K562 (cell line): ENCODE measurements around the gene PLCL2. TPM values are rescaled to one million over a fixed set of nuclear protein-coding genes. Genes with fewer than 3 reads are reported as not detected.

ENCODE experiments used
- ATAC-seq: fragments of 200-7000 bp; cut with Tn5 transposase; 3 replicates; pipeline ENCODE4 v1.9.1; 2020; ENCODE audit warnings: moderate library complexity
- BruUV-seq: library from RNA; stranded (reverse); fragments of 400-500 nt; replicated peaks from 2 replicates; lab custom pipeline; 2021; lab: Mats Ljungman, UMichigan
- CTCF ChIA-PET: fragments of 300-600 bp; formaldehyde crosslinking; extraction: SDS; loops from one replicate; lab custom pipeline; 2021; ENCODE audit warnings: low intra/inter-chr PET ratio; lab: Yijun Ruan, JAX
- POLR2A ChIA-PET: fragments of 300-600, 350-650 bp; sonication (Branson Sonifier 250); formaldehyde crosslinking; extraction: SDS; loops from one replicate; lab custom pipeline; 2021; ENCODE audit warnings: antibody characterized with exemption, inconsistent platforms; lab: Yijun Ruan, JAX
- DNase-seq, 4 experiments: peaks; one replicate each; pipeline versions ENCODE4 v3.0.0 to v3.0.0-alpha.2; 2011 to 2018; ENCODE audit warnings: low spot score in 3 of 4, mixed read lengths in 3 of 4; ENCODE audit errors: extremely low read depth in 1 of 4
- FAIRE-seq: peaks from 2 replicates; lab custom pipeline; 2011; peaks lifted over from hg19 to GRCh38; lab: Jason Lieb, UNC
- H2AFZ ChIP-seq: 2 replicates; pipeline ENCODE4 v1.6.0; 2011; ENCODE audit warnings: low read depth, low read length, control low read depth, inconsistent platforms
- H3K27ac ChIP-seq: fragments of 200-600 bp; 3 replicates; pipeline ENCODE4 v1.8.0; 2011; ENCODE audit warnings: low read depth, mild to moderate bottlenecking, control low read depth, inconsistent platforms, low read length, moderate library complexity, mixed read lengths; ENCODE audit errors: extremely low read depth
- H3K27me3 ChIP-seq, 2 experiments: fragments of 300-600 bp in 1 of 2; 2 replicates in 1 of 2; 3 replicates in 1 of 2; pipeline versions ENCODE4 v1.6.0 to v1.8.0; 2011; ENCODE audit warnings: inconsistent platforms in 2 of 2, low read length in 2 of 2, mild to moderate bottlenecking in 1 of 2, mixed read lengths in 1 of 2, moderate library complexity in 1 of 2; ENCODE audit not compliant: control insufficient read depth in 2 of 2, insufficient read depth in 2 of 2
- H3K36me3 ChIP-seq: fragments of 300-600 bp; 3 replicates; pipeline ENCODE4 v1.8.0; 2011; ENCODE audit warnings: mild to moderate bottlenecking, low read length, inconsistent platforms; ENCODE audit not compliant: control insufficient read depth, insufficient read depth
- H3K4me1 ChIP-seq, 2 experiments: fragments of 200-600 bp in 1 of 2; replicated peaks in 1 of 2; 2 replicates in 1 of 2; 3 replicates in 1 of 2; pipeline versions ENCODE4 v1.5.1 to v1.8.0; 2011; ENCODE audit warnings: inconsistent platforms in 2 of 2, low read length in 2 of 2, mild to moderate bottlenecking in 1 of 2, mixed read lengths in 1 of 2, moderate library complexity in 1 of 2; ENCODE audit not compliant: control insufficient read depth in 2 of 2, insufficient read depth in 2 of 2
- H3K4me2 ChIP-seq: 2 replicates; pipeline ENCODE4 v1.6.1; 2011; ENCODE audit warnings: low read length, control low read depth, inconsistent platforms, mixed read lengths; ENCODE audit not compliant: insufficient read depth
- H3K4me3 ChIP-seq: fragments of 200-600 bp; sonication (generic), shearing (Covaris generic); 2 replicates; pipeline ENCODE4 v1.5.1; 2016; ENCODE audit warnings: control low read depth, inconsistent platforms
- H3K79me2 ChIP-seq: fragments of 200-600 bp; 3 replicates; pipeline ENCODE4 v1.8.0; 2011; ENCODE audit warnings: low read length, inconsistent platforms; ENCODE audit not compliant: control insufficient read depth, insufficient read depth
- H3K9ac ChIP-seq, 2 experiments: 2 replicates each; pipeline versions ENCODE4 v1.6.0 to v1.6.1; 2011; ENCODE audit warnings: low read depth in 2 of 2, low read length in 2 of 2, control low read depth in 1 of 2, inconsistent platforms in 1 of 2, mild to moderate bottlenecking in 1 of 2, mixed read lengths in 1 of 2; ENCODE audit not compliant: insufficient read depth in 1 of 2
- H3K9me1 ChIP-seq: one replicate; pipeline ENCODE4 v1.6.0; 2011; ENCODE audit warnings: inconsistent platforms, mild to moderate bottlenecking, low read length, moderate library complexity; ENCODE audit not compliant: control insufficient read depth, insufficient read depth
- H3K9me3 ChIP-seq: replicated peaks from 2 replicates; pipeline ENCODE4 v1.5.1; 2011; ENCODE audit warnings: low read depth, low read length, inconsistent platforms; ENCODE audit not compliant: control insufficient read depth, insufficient read depth
- H4K20me1 ChIP-seq: replicated peaks from 2 replicates; pipeline ENCODE4 v1.6.1; 2011; ENCODE audit warnings: low read length, inconsistent platforms, mixed read lengths; ENCODE audit not compliant: control insufficient read depth, insufficient read depth
- ARID4B ChIP-seq: sonication (generic); formaldehyde crosslinking; IDR thresholded peaks from 2 replicates; pipeline ENCODE4 v1.8.0; 2022; ENCODE audit warnings: mild to moderate bottlenecking, missing genetic modification reagents
- IFI16 ChIP-seq: fragments of 250-450 bp; sonication (Bioruptor Pico); IDR thresholded peaks from 2 replicates; pipeline ENCODE4 v2.1.2; 2022; ENCODE audit warnings: mild to moderate bottlenecking, inconsistent platforms
- TFE3 ChIP-seq: fragments of 450-650 bp; formaldehyde crosslinking; IDR thresholded peaks from 2 replicates; pipeline ENCODE4 v1.4.0; 2020; ENCODE audit warnings: mild to moderate bottlenecking, mixed read lengths
- WGBS: fragments of 100-300 bp; shearing (Covaris generic); methylation state at CpG from one replicate; pipeline ENCODE4 v1.1.6; 2016; ENCODE audit warnings: low coverage, mixed read lengths; ENCODE audit not compliant: insufficient coverage; ENCODE audit errors: missing lambda C conversion rate; 5-methylcytosine and 5-hydroxymethylcytosine counted together
- in situ Hi-C: fragments of 300-500 bp; cut with MboI; formaldehyde crosslinking; loops from 4 replicates; pipeline ENCODE4 v1.15.0; 2018; ENCODE audit warnings: inconsistent platforms, mixed read lengths
- intact Hi-C: fragments of 100-400 bp; cut with micrococcal nuclease; formaldehyde crosslinking; loops from 2 replicates; pipeline ENCODE4 v1.14.2; 2022
- polyA plus RNA-seq, 8 experiments: library from polyadenylated mRNA; depleted of rRNA in 4 of 8; stranded (reverse) in 5 of 8; unstranded in 3 of 8; fragments of >200 nt; fragmentation: Nextera tagmentation in 2 of 8; fragmentation: Illumina TruSeq in 1 of 8; extraction: Ambion mirVana in 2 of 8; extraction: Trizol in 1 of 8; gene quantifications; 2 replicates each; pipeline versions ENCODE4 v1.2.1 to v1.2.3, GENCODE V29; 2011 to 2014; ENCODE audit warnings: inconsistent platforms in 1 of 8, missing spikeins in 1 of 8
- total RNA-seq, 7 experiments: library from RNA; depleted of rRNA in 6 of 7; stranded (reverse); fragments of >200 nt in 6 of 7; fragmentation: Illumina TruSeq in 2 of 7; extraction: Trizol in 2 of 7; gene quantifications; 2 replicates each; pipeline versions ENCODE4 v1.2.1 to v1.2.3, GENCODE V29; 2011 to 2021; ENCODE audit warnings: low replicate concordance in 1 of 7
- TF ChIP-seq, protein P1 (sequence below): fragments of 450-650 bp; IDR thresholded peaks from 2 replicates; pipeline ENCODE4 v1.6.1; 2018; ENCODE audit warnings: mild to moderate bottlenecking, low read depth; ENCODE audit not compliant: partially characterized antibody
- TF ChIP-seq, protein P2 (sequence below), 2 experiments: fragments of 450-650 bp in 1 of 2; sonication (generic) in 1 of 2; formaldehyde crosslinking in 1 of 2; IDR thresholded peaks in 1 of 2; conservative IDR thresholded peaks in 1 of 2; 2 replicates each; pipeline versions ENCODE4 v1.6.1 to v1.8.1; 2016 to 2023; ENCODE audit warnings: mild to moderate bottlenecking in 2 of 2, moderate library complexity in 2 of 2, inconsistent platforms in 1 of 2, missing genetic modification reagents in 1 of 2

The PLCL2 gene
- total and polyA plus RNA-seq, 9 of the 15 experiments (the other 6 are each of a cell fraction or from before 2014, with no cell fraction given) = 0.03 to 0.18 (median 0.11) TPM; not detected in 2

GRCh38 chr3:16978921-16979271, 94.1 kb downstream of the PLCL2 start:
- no peak overlapping the region for H3K4me2 ChIP-seq
- ChIA-PET POLR2A (no interaction called here), CTCF (no interaction called here)
- in situ Hi-C loops = no loop called here
- FAIRE-seq = no peak
- no peak for ATAC-seq
- WGBS = 7% methylated on average over 3 of the region's 3 CpGs
- no peaks in the 10 kb centered on the region for H4K20me1 ChIP-seq
- H3K4me3 ChIP-seq = no peak overlapping the region
- H3K9me3 ChIP-seq = no peaks in the 10 kb centered on the region
- H3K27ac ChIP-seq = no peak overlapping the region
- H3K79me2 ChIP-seq = no peaks in the 10 kb centered on the region
- H3K9me1 ChIP-seq = no peaks in the 10 kb centered on the region
- TF ChIP-seq, protein P1, sequence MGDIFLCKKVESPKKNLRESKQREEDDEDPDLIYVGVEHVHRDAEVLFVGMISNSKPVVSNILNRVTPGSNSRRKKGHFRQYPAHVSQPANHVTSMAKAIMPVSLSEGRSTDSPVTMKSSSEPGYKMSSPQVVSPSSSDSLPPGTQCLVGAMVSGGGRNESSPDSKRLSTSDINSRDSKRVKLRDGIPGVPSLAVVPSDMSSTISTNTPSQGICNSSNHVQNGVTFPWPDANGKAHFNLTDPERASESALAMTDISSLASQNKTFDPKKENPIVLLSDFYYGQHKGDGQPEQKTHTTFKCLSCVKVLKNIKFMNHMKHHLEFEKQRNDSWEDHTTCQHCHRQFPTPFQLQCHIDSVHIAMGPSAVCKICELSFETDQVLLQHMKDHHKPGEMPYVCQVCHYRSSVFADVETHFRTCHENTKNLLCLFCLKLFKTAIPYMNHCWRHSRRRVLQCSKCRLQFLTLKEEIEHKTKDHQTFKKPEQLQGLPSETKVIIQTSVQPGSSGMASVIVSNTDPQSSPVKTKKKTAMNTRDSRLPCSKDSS = no peak
- TF ChIP-seq IFI16 (no peak), TFE3 (CRISPR knock-in tag) (no peak), ARID4B (CRISPR knock-in tag) (no peak)
- TF ChIP-seq, protein P2, sequence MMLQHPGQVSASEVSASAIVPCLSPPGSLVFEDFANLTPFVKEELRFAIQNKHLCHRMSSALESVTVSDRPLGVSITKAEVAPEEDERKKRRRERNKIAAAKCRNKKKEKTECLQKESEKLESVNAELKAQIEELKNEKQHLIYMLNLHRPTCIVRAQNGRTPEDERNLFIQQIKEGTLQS (IDR thresholded peaks at IDR 0.05) = no peak
- TF ChIP-seq, protein P2 (CRISPR knock-in tag; conservative IDR thresholded peaks at IDR 0.05) = no peak
- no peak overlapping the region for H3K9ac ChIP-seq
- H3K27me3 ChIP-seq = peaks cover 0 to 4% of the 10 kb centered on the region in 2 experiments; a peak in 1 of 5 replicates
- no peak for DNase-seq
- intact Hi-C loops = no loop called here
- H3K36me3 ChIP-seq = no peaks in the 10 kb centered on the region
- no peak overlapping the region for H2AFZ ChIP-seq
- no TSS peak for BruUV-seq
- H3K4me1 ChIP-seq = no peaks in the 10 kb centered on the region
